Fibroblast of pulmonary artery (primary cell): ENCODE results near the gene C2CD4A.

Experiments used
- DNase-seq: peaks from one replicate; pipeline ENCODE4 v3.0.0-alpha.2; 2010; ENCODE audit warnings: low read depth
- H3K4me3 ChIP-seq: replicated peaks from 2 replicates; pipeline ENCODE4 v1.5.1; 2011; ENCODE audit warnings: low read depth, mild to moderate bottlenecking, control low read depth, low read length, moderate library complexity
- CTCF ChIP-seq: IDR thresholded peaks from 2 replicates; pipeline ENCODE4 v1.5.1; 2011; ENCODE audit warnings: mild to moderate bottlenecking, control low read depth, low read length, inconsistent platforms; ENCODE audit errors: missing control alignments

C2CD4A gene

GRCh38 chr15:62060113-62060895 lies 6.5 kb upstream of the C2CD4A start, which contains the start of gene VPS13C:
Gene VPS13C (minus strand): TSS chr15:62060447. CDS start chr15:62060374, 73 bp downstream.
- peak; percentile 95 for DNase-seq
- peak; percentile 66 for TF ChIP-seq CTCF
- peak within 1 kb of the TSS; percentile 86 for H3K4me3 ChIP-seq

- no peak for DNase-seq
- TF ChIP-seq CTCF: no peak
- H3K4me3 ChIP-seq: peak overlapping the region; percentile 86
Observed at GRCh38 chr15:62060896-62061280, 5.9 kb upstream of the C2CD4A start.

GRCh38 chr15:62063825-62064635 lies 2.7 kb upstream of the C2CD4A start:
- no peak overlapping the region for H3K4me3 ChIP-seq
- TF ChIP-seq CTCF: no peak
- DNase-seq: peak; percentile 62

- peak; percentile 31 for DNase-seq
- peak overlapping the region; percentile 65 for H3K4me3 ChIP-seq
- no peak for TF ChIP-seq CTCF
Observed at GRCh38 chr15:62067448-62068044, 769 bp downstream of the C2CD4A start.

- TF ChIP-seq CTCF: peak; percentile 1
- peak; percentile 53 for DNase-seq
- H3K4me3 ChIP-seq: peak overlapping the region; percentile 47
Observed at GRCh38 chr15:62068071-62068809, 1.5 kb downstream of the C2CD4A start.

- H3K4me3 ChIP-seq: peak overlapping the region; percentile 47
- TF ChIP-seq CTCF: no peak
- peak; percentile 37 for DNase-seq
Observed at GRCh38 chr15:62068810-62069167, 2.0 kb downstream of the C2CD4A start.
